CD14-positive monocyte (primary cell): ENCODE results near the gene FPR3. TPM values are rescaled to one million over a fixed set of nuclear protein-coding genes. Genes with fewer than 3 reads are reported as not detected.
A peak's percentile ranks its signal among the peaks of the same experiment; 100 is the strongest.
"Not testable (repeated sequence)": the region's sequence is repeated elsewhere in the genome, so short reads cannot be mapped to it uniquely, and the experiment has no call there.

Source experiments
- DNase-seq, 3 donors: peaks; one replicate each; pipeline ENCODE4 v3.0.0-alpha.2; 2011 to 2022
- H2AFZ ChIP-seq: 2 replicates; pipeline ENCODE4 v1.6.0; 2012; ENCODE audit warnings: mild to moderate bottlenecking, low read depth, low read length, inconsistent platforms; ENCODE audit not compliant: insufficient read depth, poor library complexity, severe bottlenecking
- H3K27ac ChIP-seq, 2 donors: 1 replicate in 1 of 2; 2 replicates in 1 of 2; pipeline ENCODE4 v1.5.1; 2012 to 2013; ENCODE audit warnings: low read length in 2 of 2, control low read depth in 1 of 2, inconsistent platforms in 1 of 2, low read depth in 1 of 2, mild to moderate bottlenecking in 1 of 2
- H3K27me3 ChIP-seq, 2 donors: one replicate each; pipeline versions ENCODE4 v1.6.0 to v1.6.1; 2011 to 2013; ENCODE audit warnings: low read length in 2 of 2; ENCODE audit not compliant: control insufficient read depth in 2 of 2, insufficient read depth in 2 of 2
- H3K36me3 ChIP-seq, 2 donors: replicated peaks in 1 of 2; 1 replicate in 1 of 2; 2 replicates in 1 of 2; pipeline versions ENCODE4 v1.5.1 to v1.6.1; 2012 to 2013; ENCODE audit warnings: low read length in 2 of 2, control low read depth in 1 of 2, inconsistent platforms in 1 of 2, mild to moderate bottlenecking in 1 of 2; ENCODE audit not compliant: insufficient read depth in 2 of 2, control insufficient read depth in 1 of 2
- H3K4me1 ChIP-seq, 2 donors: 1 replicate in 1 of 2; 2 replicates in 1 of 2; pipeline versions ENCODE4 v1.5.1 to v1.6.1; 2012 to 2013; ENCODE audit warnings: low read length in 2 of 2, control low read depth in 1 of 2, inconsistent platforms in 1 of 2, mild to moderate bottlenecking in 1 of 2, moderate library complexity in 1 of 2; ENCODE audit not compliant: insufficient read depth in 2 of 2, control insufficient read depth in 1 of 2
- H3K4me2 ChIP-seq: replicated peaks from 2 replicates; pipeline ENCODE3; 2012; ENCODE audit warnings: low read length, moderate library complexity, mild to moderate bottlenecking; ENCODE audit not compliant: poor library complexity, severe bottlenecking; ENCODE audit errors: extremely low read depth
- H3K4me3 ChIP-seq, 3 experiments: fragments of 200-600 bp in 1 of 3; sonication (generic) in 1 of 3; replicated peaks in 1 of 3; 1 replicate in 2 of 3; 2 replicates in 1 of 3; pipeline ENCODE4 v1.5.1; 2011 to 2013; ENCODE audit warnings: low read length in 3 of 3, mild to moderate bottlenecking in 3 of 3, control low read depth in 2 of 3, low read depth in 2 of 3, inconsistent platforms in 1 of 3, moderate library complexity in 1 of 3
- H3K79me2 ChIP-seq: 2 replicates; pipeline ENCODE4 v1.6.0; 2012; ENCODE audit warnings: mild to moderate bottlenecking, control low read depth, inconsistent platforms, low read length, moderate library complexity; ENCODE audit not compliant: insufficient read depth
- H3K9ac ChIP-seq: 2 replicates; pipeline ENCODE4 v1.6.0; 2017; ENCODE audit warnings: low read length, mild to moderate bottlenecking; ENCODE audit not compliant: insufficient read depth, poor library complexity, severe bottlenecking
- H3K9me3 ChIP-seq, 2 donors: replicated peaks in 1 of 2; 1 replicate in 1 of 2; 2 replicates in 1 of 2; pipeline versions ENCODE4 v1.5.1 to v1.6.1; 2012 to 2013; ENCODE audit warnings: low read length in 2 of 2, control low read depth in 1 of 2; ENCODE audit not compliant: control insufficient read depth in 1 of 2, insufficient read depth in 1 of 2
- H4K20me1 ChIP-seq: 2 replicates; pipeline ENCODE4 v1.6.0; 2012; ENCODE audit warnings: mild to moderate bottlenecking, low read length, control low read depth, moderate library complexity; ENCODE audit not compliant: insufficient read depth
- H3K27ac Mint-ChIP-seq, 7 donors: one replicate each; pipeline ENCODE4 v1.8.0; 2020; ENCODE audit warnings: mild to moderate bottlenecking in 7 of 7, mixed read lengths in 7 of 7, moderate library complexity in 6 of 7, inconsistent platforms in 2 of 7
- H3K27me3 Mint-ChIP-seq, 3 donors: one replicate each; pipeline ENCODE4 v1.8.0; 2021 to 2022; ENCODE audit warnings: low read depth in 3 of 3, mild to moderate bottlenecking in 3 of 3, mixed read lengths in 3 of 3, moderate library complexity in 3 of 3, inconsistent platforms in 1 of 3
- H3K36me3 Mint-ChIP-seq, 2 donors: one replicate each; pipeline ENCODE4 v1.8.0; 2020; ENCODE audit warnings: mixed read lengths in 2 of 2, inconsistent platforms in 1 of 2, mild to moderate bottlenecking in 1 of 2
- H3K4me1 Mint-ChIP-seq: one replicate; pipeline ENCODE4 v1.8.0; 2020; ENCODE audit warnings: mild to moderate bottlenecking, mixed read lengths
- H3K4me3 Mint-ChIP-seq, 2 donors: one replicate each; pipeline ENCODE4 v1.8.0; 2020; ENCODE audit warnings: mild to moderate bottlenecking in 2 of 2, mixed read lengths in 2 of 2, moderate library complexity in 1 of 2
- H3K9me3 Mint-ChIP-seq, 7 donors: one replicate each; pipeline ENCODE4 v1.8.0; 2020 to 2022; ENCODE audit warnings: mixed read lengths in 7 of 7, mild to moderate bottlenecking in 6 of 7, moderate library complexity in 6 of 7, inconsistent platforms in 2 of 7
- CTCF ChIP-seq: fragments of 200-600 bp; IDR thresholded peaks from one replicate; pipeline ENCODE4 v1.8.0; 2022; ENCODE audit warnings: antibody characterized with exemption, mild to moderate bottlenecking
- whole genome bisulfite sequencing: methylation state at CpG from one replicate; pipeline ENCODE4 v1.1.5; 2013; ENCODE audit warnings: missing lambda C conversion rate; ENCODE audit not compliant: insufficient coverage; 5-methylcytosine and 5-hydroxymethylcytosine counted together
- intact Hi-C, 2 donors: fragments of 100-400 bp; cut with micrococcal nuclease; formaldehyde crosslinking; loops; one replicate each; pipeline versions ENCODE4 v1.15.0 to v1.15.1; 2023
- polyA plus RNA-seq, 3 donors: library from polyadenylated mRNA; depleted of rRNA in 1 of 3; unstranded in 2 of 3; stranded (reverse) in 1 of 3; fragments of 300-500 nt in 2 of 3; fragments of >200 nt in 1 of 3; fragmentation: Illumina TruSeq in 2 of 3; gene quantifications; 1 replicate in 2 of 3; 2 replicates in 1 of 3; pipeline ENCODE4 v1.2.3, GENCODE V29; 2012 to 2021

The FPR3 gene
- polyA plus RNA-seq, 3 donors, result 1.4 to 3.8 (median 3.5) TPM

GRCh38 chr19:51805396-51805795 lies 10.4 kb downstream of the FPR3 start:
- H3K4me3 Mint-ChIP-seq, intact Hi-C loops, H3K9me3 ChIP-seq, H3K9me3 Mint-ChIP-seq, H2AFZ ChIP-seq, H4K20me1 ChIP-seq, H3K27me3 Mint-ChIP-seq, H3K79me2 ChIP-seq, H3K27me3 ChIP-seq, H3K4me2 ChIP-seq, H3K36me3 ChIP-seq: not testable (repeated sequence)
- peaks cover 3 to 11% of the 10 kb centered on the region in 2 donors for H3K36me3 Mint-ChIP-seq
- WGBS, result 27% methylated on average over 4 of the region's 8 CpGs
- peak overlapping the region; percentile 80 to 96 for H3K27ac ChIP-seq
- peak overlapping the region; percentile 86 to 97 (median 94) for H3K27ac Mint-ChIP-seq
- DNase-seq, result peak; percentile 66 to 84 (median 72)
- peaks cover 80% of the 10 kb centered on the region for H3K4me1 Mint-ChIP-seq
- H3K9ac ChIP-seq, result peak overlapping the region; percentile 42
- peak overlapping the region in 1 of 3 experiments; percentile 27 for H3K4me3 ChIP-seq
- peaks cover 73 to 81% of the 10 kb centered on the region in 2 donors for H3K4me1 ChIP-seq

DNA sequence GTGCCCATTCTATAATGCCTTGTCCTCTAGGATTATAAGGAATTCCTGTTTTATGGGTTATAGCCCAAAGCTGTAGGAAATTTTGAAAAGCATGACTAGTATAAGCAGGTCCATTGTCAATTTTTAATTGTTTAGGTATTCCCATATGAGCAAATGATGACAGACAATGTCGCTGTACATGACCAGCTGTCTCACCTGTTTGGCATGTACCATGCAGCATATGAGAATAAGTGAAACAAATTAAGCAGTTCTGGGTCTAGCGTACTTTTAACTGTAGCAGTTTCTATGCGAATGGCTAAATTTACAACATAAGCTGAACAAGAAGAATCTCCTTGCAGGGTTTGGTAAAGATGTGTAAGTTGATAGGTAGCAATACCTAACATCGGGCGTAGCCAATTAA lies 11.6 kb downstream of the FPR3 start:
- peak overlapping the region in 6 of 7 donors; percentile 81 to 96 (median 90) for H3K27ac Mint-ChIP-seq
- H3K4me1 ChIP-seq, result peaks cover 80 to 87% of the 10 kb centered on the region in 2 donors
- H3K4me2 ChIP-seq, result not testable (repeated sequence)

DNA sequence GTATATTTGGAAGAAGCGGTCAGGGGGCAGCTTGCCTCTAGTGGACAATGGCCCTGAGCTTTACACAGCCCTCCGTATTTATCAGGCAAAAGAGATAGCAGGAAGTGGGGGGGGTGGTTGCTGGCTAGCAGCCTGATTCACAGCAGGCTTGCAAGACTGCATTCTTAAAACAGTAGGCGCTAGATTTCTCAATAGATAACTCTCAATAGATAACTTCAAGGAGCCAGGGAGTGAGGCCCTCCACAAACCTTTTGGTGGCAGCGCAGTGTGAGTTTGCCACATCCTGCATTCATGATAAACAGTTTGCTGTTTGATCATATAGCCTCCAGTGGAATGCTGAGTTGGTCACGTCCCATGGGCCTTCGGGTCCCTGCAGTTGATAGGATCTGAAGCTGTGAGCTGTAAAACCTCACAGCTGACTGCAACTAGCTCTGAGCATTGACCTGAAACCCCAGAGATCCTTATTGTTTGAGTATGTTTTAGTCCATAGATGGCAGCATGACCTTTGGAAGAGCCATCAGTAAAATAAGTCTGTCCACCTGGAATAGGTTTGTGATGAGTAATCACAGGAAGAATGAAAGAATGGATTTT lies 12.2 kb downstream of the FPR3 start:
- Histone ChIP-seq H3K27ac (peak overlapping the region in 1 of 2 donors; percentile 60), H4K20me1 (no peaks in the 10 kb centered on the region), H3K27me3 (no peaks in the 10 kb centered on the region), H3K4me3 (peak overlapping the region in 1 of 3 experiments; percentile 10), H3K4me2 (peak overlapping the region; percentile 21), H3K4me1 (peaks cover 87 to 93% of the 10 kb centered on the region in 2 donors), H3K9ac (no peak overlapping the region), H3K36me3 (no peaks in the 10 kb centered on the region), H2AFZ (no peak overlapping the region), H3K9me3 (no peaks in the 10 kb centered on the region), H3K79me2 (no peaks in the 10 kb centered on the region)
- WGBS, result 55% methylated on average over 3 of the region's 6 CpGs
- TF ChIP-seq CTCF, result no peak
- Mint-ChIP-seq H3K4me3 (no peak overlapping the region), H3K27ac (peak overlapping the region; percentile 30 to 86 (median 68)), H3K36me3 (peaks cover 3 to 8% of the 10 kb centered on the region in 2 donors), H3K4me1 (peaks cover 91% of the 10 kb centered on the region), H3K9me3 (peaks cover 0 to 4% (median 2%) of the 10 kb centered on the region in 7 donors), H3K27me3 (peaks cover 0 to 2% (median 1%) of the 10 kb centered on the region in 3 donors)
- peak; percentile 49 to 72 (median 67) for DNase-seq
- intact Hi-C loops, result no loop called here

More for the DNA sequence above, 11.6 kb downstream of the FPR3 start:
- H2AFZ ChIP-seq, H3K27me3 Mint-ChIP-seq, H3K4me3 ChIP-seq, H3K27me3 ChIP-seq, DNase-seq, H3K9me3 Mint-ChIP-seq, H3K36me3 ChIP-seq, H3K36me3 Mint-ChIP-seq, intact Hi-C loops, H3K9ac ChIP-seq, H3K4me3 Mint-ChIP-seq, H4K20me1 ChIP-seq, H3K79me2 ChIP-seq, H3K9me3 ChIP-seq: not testable (repeated sequence)
- peak overlapping the region in 1 of 2 donors; percentile 96 for H3K27ac ChIP-seq
- 80% methylated on average over 1 of the region's 5 CpGs for WGBS
- peaks cover 86% of the 10 kb centered on the region for H3K4me1 Mint-ChIP-seq
